CD4-positive, alpha-beta T cell treated with Interleukin-15 for 4 hours (primary cell): ENCODE measurements around the gene PRKG1.

Experiments
- DNase-seq: peaks from one replicate; pipeline ENCODE4 v3.0.0-alpha.2; 2020; ENCODE audit warnings: low spot score

The PRKG1 gene

DNA sequence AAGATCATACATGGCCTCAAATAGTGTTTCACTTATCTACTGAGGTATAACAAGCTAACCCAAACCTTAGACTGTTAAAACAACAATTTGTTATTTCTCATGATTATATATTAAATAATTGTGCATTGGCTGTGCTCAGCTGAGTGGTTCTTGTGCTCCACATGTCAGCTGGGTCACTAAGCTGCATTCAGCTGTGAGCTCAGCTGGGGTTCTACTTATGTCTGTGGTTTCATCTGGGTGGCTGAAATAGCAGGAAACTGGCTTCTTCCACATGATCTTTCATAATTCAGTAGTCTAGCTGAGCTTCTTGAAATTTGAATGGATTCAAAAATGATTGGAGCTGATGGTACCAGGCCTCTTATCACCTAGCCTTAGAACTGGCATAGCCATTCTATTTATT is 806.9 kb downstream of the PRKG1 start:
- DNase-seq: no peak

DNA sequence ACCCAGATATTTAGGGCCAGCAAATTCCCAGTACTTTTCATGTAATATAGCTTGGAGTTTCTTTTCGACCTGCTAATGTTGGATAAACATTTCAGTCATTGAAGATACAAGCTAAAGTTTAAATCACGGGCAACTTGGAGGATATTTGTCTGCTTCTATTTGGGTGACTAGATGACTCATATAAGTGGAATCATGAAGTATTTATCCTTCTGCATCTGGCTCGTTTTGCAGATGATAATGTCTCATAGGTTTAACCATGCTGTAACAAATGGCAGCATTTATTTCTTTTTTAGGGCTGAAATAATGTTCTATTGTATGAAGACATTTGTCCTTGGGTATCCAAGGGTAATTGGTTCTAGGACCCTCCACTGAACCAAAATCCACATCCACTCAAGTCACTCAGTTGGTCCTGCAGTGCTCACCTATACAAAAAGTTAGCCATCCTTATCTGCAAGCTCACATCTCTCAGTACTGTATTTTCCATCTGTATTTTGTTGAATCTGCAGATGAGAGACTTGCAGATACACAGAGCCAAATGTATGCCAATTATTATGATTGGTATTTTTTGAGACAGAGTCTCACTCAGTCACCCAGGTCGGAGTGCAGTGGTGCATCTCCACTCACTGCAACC is 812.3 kb downstream of the PRKG1 start:
- DNase-seq: no peak

DNA sequence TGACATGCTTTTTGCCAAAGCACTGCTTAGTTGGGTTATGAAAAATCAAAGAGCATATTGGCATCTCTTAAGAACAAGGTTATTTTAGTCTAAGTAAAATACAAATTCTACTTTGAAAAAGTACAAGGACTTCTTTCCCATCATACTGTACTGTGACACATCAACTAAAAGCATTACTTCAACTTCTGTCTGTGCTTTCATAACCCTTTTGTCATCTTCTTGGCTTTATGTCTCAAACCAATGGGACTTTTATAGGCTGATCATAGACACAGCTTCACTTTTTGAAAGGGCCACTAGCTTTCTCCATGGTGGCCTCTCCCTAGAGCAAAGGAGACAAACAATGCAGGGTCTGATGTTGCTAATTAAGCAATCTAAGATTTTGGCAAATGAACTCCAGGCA is 814.0 kb downstream of the PRKG1 start:
- DNase-seq: no peak

DNA sequence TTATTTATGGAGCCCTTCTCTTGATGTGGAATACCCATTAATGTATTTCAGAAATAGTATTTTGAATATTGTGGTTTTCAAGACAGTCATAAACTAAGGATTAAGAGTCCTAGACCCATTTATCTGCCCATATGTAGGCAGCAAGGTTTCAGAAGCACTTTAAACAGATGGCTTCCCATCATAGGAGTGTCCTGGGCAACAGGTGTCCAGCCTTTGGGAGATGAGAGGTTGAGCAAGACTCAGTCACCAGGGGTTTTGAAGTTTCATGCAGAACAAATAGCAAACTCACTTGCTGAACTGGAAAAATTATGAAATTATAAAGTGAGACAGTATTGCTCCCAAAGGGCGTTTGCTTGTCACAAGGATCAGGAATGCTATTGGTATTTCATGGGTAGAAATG is 818.0 kb downstream of the PRKG1 start:
- no peak for DNase-seq

DNA sequence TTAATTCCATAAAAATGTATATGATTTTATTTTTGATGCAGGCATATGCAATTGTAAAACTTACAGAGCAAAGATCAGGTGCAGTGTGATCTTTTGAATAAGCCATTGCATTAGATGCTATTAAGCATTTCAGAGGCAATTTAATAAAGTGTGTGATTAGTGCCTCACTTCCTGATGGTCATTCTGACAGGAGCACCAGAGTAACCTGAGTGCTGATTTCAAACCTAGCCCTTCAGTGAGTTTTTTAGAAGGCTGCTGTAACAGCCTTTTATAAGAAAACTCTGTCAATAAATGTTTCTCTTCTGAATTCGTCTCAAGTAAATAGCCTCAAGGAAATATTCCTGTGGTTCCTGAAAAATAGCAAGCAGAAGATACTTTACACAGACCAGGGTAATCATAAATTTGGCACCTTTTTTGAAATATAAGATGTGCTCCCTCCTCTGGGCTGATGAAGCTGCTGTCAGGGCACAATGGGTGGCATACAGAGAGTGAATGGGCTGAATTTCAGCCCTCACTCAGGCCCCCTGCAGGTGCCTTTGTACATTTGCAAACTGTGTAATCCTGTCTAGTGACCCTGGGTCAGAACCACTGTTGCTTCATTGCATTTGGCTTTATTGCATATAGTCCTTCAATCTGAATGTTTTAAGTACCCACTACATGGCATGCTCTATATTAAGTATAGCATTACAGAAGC is 818.8 kb downstream of the PRKG1 start:
- no peak for DNase-seq

DNA sequence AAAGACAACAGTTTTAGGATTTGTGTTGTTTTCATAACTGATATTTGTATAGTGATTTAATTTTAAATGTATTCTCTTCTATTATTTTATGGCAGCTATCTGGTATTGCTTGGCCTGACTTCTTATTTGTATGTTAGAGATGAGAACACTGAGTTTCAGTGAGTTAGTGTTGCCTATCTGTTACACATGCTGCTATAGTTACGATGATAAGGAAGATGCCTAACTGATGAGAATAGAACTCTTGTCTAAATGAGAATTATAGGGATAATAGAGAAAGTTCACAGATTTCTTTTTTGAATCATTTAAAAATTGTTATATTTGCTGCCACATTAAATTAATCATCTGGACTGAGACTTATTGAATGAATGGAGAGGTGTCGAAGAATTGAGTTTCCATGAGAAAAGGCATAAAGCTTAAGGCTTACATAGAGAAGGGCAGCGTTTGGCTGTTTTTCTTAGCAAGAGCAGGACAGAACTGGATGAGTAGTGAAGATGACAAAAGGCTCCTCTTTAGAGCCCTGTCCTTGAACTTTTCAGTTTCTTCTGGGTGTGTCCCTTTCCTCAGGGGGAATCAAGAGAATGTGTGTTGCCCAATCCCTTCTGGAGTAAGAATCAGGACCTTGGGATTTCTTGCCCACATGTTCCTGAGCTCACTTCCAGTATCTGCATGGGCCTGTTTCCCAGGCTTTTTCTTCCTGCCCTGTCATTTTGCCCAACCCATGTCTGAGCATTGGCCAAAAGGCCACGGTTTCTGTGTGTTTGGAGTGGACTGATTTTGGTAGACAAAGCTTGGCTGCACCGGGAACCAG is 820.7 kb downstream of the PRKG1 start:
- DNase-seq: no peak

DNA sequence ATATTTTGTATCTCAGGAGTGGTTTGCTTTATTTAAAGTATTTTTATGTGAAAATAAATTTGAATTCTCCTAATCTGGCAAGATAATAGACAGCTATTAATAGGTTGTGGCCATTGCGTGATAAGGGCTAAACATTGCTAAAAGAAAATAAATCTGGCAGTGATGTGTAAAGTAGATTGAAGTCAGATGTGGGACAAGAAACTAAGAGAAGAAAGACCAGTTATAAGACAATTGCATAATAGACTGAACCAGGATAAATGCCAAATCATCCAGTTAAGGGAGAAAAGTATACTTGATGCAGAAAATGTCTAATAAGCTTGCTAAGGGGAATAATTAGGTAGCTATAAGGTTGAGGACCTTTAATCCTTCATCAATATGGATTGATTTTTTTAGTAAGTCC is 822.6 kb downstream of the PRKG1 start:
- no peak for DNase-seq

DNA sequence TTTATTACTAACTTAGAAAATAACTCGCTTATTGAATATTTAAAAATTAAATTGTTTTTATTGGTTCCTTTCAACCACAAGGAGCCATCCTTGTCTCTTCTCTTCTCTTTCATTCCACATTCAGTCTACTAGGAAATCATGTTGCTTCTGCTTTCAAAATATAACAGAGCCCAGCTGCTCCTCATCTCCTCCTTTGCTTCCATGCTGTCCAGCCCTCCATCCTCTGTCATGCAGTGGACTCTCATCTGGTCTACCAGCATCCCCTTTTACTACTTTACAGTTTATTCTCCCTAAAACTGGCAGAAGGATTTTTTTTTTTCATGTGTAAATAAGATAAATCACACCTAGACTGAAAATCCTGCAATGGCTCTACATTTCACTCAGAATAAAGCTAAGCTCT is 823.3 kb downstream of the PRKG1 start:
- no peak for DNase-seq

DNA sequence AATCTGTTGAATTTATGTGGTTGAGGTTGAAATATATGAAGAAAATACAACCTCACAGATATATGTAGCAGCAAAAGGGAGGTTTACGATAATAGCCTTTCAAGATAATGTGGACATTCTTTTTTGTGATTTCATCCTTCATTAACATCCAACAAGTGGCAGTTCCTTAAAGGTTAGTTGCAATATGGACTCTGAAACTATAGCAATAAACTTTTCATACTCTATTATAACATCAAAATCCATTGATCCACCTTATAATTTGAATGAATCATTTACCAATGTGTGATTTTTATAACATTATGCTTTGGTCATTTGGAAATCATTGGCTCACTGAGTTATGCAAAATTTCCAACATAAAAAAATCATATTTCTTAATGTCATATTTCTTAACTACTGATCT is 825.9 kb downstream of the PRKG1 start:
- no peak for DNase-seq

DNA sequence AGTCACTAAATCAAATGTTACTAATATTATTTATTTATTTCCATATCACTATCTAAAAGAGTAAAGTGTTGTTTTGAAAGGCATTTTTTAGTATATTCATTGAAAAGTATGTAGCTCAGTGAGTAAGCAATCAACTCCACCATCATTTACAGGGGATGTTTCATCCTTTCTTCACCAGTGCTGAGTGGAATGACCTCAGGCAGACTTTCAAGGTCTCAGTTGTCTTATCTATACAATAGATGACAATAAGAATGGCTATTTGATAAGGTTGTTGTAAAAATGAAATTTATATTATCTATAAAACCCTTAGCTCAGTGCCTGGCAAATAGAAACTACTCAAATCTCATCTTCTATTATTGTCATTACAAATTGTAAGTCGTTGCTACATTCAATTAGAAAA is 829.4 kb downstream of the PRKG1 start:
- DNase-seq: no peak

DNA sequence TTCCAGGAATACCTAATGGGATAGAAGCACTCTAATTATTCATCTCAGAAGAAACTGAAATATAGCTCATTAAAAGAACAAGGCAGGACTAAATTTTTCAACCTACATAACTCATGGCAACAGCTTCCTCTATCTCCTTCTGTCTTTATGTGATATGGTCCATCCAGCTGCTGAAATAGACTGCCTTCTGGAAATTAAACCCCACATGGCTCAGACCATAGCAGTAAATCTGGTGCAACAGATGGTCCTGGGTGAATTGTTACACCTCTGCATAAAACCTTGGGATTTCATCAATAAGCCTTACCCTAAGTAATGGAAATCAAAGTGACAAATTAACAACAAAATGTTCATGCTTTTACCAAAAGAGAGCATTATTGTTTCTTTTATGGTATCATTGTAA is 830.7 kb downstream of the PRKG1 start:
- DNase-seq: no peak

DNA sequence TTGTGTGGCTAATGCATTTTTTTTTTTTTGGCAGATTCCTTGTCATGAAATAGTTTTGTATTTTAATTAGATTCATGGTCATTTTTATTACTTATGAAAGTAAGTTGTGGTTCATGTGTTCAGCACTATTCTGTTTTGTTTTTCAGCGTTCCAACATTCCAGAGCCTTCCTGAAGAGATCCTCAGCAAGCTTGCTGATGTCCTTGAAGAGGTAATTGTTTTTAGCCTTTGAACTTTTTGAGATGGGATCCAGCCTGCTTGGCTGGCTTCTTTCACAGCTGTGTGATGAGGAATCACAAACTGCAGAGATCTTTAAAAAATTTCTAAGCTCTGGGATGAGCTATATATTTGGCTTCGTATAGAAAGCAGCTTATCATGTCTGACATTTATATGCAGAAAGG is 833.1 kb downstream of the PRKG1 start:
- DNase-seq: no peak

DNA sequence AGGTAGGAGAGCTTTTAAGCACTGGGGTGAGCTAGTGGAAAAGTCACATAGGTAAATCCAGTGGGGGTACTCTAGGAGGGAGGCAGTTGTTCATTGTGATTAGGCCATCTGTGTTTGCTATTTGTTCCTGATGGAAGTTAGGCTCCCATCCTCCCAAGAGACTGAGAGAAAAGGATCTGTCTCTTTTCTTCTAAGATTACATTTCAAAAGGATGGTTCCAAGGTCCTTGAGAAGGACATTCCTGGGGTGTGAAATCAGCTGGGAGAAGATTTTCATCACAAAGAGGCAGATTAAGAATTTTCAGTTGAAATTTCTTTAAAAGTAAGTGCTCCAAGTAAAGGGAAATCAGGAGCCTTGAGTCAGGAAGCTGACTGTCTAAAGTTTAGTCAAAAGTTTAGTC is 835.9 kb downstream of the PRKG1 start:
- DNase-seq: no peak

DNA sequence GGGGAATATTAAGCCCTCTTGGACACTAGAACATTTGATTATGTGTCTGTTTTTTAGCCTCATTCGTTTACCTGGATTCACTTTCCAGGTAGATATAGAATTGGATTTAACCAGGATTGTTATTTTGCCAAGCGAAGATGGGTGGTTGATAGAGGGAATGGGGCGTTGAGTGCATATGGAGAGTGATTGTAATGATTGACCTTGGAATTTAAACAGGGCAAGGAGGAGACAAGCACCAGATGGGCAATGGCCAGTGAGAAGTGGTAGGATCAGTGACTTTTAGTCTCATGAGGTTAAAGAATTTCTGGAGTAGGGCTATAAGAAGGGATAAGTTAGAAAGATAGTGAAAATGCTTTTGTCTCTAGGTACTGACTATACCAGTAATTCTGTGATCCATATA is 836.3 kb downstream of the PRKG1 start:
- no peak for DNase-seq

DNA sequence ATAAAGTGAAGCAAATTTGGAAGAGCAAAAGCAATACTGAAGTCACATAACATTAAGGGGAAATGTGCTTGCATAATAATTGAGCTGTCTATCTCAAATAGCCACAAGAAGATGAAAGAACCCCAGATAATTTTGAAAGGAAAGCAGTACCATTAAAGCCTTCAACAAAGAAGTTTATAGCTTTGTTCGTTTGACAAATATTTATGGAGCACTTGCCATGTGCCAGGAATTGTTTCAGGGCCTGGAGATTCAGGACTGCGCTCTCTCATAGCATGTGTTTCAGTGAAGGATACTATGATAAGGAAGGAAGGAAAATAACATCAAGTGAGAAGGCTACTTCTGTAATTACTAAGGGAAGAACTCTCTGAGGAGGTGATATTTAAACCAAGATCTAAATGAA is 837.4 kb downstream of the PRKG1 start:
- DNase-seq: no peak

DNA sequence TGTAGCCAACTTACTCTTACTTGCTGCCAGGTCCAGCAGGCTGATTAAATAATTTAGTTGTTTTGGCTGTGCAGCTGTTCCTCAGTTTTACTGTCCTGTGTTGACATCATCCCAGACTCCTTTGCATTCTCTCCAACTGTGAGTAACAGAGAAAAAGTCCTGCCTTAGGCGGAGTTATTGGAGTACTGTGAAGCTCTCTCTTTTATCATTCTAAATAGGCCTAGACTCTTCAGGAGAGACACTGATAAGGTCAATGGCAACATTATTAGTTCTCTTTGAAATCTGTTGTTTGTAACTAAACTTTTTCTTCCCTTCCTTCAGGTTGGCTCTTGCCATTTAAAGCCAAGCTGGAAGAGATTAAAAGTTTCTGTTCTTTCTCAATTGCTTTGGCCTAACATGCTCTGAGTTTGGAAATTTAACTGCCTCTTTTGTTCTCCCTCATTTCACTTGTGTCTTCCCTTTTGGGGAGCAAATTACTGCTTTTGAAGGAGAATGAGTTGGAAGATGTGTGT is 840.8 kb downstream of the PRKG1 start:
- DNase-seq: no peak

DNA sequence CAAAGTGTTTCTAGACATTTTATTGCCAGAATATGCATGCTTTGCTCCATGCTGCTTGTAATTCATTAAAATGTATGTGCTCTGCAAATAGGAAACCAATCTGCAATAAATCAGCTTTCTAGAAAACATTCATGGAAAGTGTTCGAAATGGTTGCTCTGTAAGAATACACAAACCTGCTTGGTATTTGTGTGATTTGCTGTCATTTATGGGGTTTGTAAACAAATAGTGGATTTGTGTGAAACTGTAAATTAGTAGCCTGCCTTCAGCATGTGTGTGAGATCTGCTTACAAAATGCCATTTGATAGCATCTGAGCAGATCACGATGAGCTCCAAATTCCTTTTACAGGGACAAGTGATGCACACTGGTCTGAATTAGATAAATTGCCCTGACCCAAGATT is 844.2 kb downstream of the PRKG1 start:
- DNase-seq: no peak

DNA sequence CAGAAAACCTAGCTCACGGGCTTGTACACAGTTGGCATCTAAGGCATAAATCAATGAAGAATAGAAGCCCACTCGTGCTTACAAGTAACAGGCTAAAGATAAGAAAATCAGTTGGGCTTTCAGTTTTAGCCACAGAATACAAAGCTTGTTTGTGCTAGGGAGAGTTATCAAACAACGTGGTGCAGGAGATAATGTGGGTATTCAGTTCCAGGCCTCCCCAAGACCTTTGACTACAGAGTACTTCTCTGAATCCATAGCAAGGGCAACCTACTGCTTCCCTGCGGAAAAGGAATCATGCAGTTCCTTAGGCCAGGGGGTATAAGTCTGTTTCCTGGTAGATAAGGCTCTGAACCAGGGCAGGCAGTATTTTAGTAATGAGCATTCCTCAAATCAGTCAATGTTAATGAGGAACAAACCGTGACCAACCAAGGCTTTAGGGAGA is 844.6 kb downstream of the PRKG1 start:
- DNase-seq: no peak

DNA sequence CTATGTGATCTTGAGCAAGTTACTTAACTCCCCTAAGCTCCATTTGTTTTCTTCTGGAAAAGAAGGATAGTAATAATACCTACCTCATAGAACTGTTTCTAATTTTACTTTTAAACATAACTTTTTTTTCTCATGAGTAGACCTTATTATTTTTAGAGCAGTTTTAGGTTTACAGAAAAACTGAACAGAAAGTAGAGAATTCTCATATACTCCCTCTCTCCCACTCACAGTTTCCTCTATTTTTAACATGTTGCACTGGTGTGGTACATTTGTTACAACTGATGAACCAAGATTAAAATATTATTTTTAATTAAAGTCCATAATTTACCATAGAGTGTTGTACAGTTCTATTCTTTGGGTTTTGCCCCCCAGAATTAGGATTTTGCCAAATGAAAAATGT is 846.4 kb downstream of the PRKG1 start:
- DNase-seq: no peak

DNA sequence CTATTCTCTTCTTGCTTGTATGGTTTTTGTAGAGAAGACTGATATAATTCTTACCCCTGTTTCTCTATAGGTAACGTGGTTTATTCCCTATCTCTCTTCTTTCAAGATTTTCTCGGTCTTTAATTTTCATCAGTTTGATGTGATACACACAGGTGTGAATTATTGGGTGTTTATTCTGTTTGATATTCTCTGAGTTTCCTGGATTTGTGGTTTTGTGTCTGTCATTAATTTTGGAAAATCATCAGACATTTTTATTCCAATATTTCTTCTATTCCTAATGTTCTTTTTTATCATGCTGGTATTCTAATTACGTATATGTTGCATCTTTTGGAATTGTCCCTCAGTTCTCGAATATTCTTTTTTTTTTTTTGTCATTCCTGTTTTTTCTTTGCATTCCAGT is 850.1 kb downstream of the PRKG1 start:
- no peak for DNase-seq

DNA sequence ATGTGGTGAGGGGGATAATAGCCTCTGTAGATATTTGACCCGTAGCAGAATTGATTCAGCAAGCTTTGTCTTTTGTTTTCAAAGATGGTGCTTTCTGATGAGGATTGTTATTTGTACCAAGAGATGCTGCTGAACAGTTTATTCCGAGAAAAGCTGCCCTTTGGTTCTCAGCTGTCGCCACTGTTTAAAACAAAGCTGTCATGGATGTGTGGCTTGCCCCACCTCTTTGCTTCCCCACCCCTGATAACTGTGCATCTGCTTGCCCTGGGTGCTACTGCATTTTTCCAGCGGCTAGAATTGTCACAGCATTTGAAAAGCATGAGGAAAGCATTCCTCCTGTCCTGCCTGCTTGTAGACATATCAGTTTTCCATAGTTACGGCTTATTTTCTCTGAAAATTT is 852.0 kb downstream of the PRKG1 start:
- DNase-seq: no peak

DNA sequence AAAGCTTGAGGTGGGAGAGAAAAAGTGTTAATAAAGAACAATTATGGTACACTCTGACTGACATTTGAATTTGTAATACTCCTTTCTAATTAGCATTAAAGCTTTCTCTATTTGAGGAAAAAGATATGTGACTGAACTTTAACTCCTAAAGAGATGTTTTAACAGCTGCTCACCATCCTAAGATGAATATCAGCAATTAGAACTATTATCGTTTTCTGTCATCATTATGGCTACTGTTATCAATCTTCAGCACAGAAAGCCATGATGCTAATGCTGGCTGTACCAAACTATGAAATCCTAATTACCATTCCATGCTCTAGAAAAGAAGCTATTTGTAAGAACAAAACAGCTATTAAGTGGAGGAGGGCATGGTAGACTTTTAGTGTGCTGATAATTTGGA is 853.9 kb downstream of the PRKG1 start:
- DNase-seq: no peak

DNA sequence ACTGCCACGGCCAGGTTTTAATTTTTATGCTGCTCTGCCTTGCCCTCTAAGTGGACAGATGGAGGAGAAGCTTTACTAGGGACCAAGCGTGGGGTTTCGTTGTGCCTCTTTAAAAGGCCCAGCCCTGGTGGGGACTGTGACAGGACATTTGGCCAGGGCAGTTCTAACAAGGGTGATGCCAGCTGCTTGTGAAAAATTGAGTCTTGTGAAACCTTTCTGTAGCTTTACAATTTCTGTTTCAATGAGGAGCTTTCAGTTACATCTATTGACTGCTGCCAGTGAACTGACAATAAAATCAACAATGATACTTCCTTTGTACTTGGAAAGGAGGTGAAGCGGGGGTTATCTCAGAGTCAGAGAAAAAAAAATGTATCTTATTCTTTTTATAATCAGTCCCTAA is 858.2 kb downstream of the PRKG1 start:
- no peak for DNase-seq
